Skeletal muscle satellite cell (primary cell): Measurements from ENCODE around the gene FAR2.

Experiments
- H3K27me3 ChIP-seq: 2 replicates; pipeline ENCODE4 v1.7.0; 2013; ENCODE audit warnings: low read length; ENCODE audit not compliant: control insufficient read depth, insufficient read depth
- H3K36me3 ChIP-seq: 2 replicates; pipeline ENCODE4 v1.7.0; 2013; ENCODE audit warnings: mild to moderate bottlenecking, control low read depth, low read length; ENCODE audit not compliant: insufficient read depth
- H3K4me1 ChIP-seq: 2 replicates; pipeline ENCODE4 v1.7.0; 2013; ENCODE audit warnings: low read length; ENCODE audit not compliant: control insufficient read depth, insufficient read depth
- H3K4me2 ChIP-seq: 2 replicates; pipeline ENCODE4 v1.7.0; 2013; ENCODE audit warnings: mild to moderate bottlenecking, low read length
- H3K4me3 ChIP-seq: 2 replicates; pipeline ENCODE4 v1.7.0; 2013; ENCODE audit warnings: low read length
- H3K9ac ChIP-seq: 2 replicates; pipeline ENCODE4 v1.7.0; 2013; ENCODE audit warnings: mild to moderate bottlenecking, low read depth, low read length, moderate library complexity
- H3K9me3 ChIP-seq: replicated peaks from 2 replicates; pipeline ENCODE4 v1.7.0; 2013; ENCODE audit warnings: mild to moderate bottlenecking, control low read depth, low read length

Gene FAR2

DNA sequence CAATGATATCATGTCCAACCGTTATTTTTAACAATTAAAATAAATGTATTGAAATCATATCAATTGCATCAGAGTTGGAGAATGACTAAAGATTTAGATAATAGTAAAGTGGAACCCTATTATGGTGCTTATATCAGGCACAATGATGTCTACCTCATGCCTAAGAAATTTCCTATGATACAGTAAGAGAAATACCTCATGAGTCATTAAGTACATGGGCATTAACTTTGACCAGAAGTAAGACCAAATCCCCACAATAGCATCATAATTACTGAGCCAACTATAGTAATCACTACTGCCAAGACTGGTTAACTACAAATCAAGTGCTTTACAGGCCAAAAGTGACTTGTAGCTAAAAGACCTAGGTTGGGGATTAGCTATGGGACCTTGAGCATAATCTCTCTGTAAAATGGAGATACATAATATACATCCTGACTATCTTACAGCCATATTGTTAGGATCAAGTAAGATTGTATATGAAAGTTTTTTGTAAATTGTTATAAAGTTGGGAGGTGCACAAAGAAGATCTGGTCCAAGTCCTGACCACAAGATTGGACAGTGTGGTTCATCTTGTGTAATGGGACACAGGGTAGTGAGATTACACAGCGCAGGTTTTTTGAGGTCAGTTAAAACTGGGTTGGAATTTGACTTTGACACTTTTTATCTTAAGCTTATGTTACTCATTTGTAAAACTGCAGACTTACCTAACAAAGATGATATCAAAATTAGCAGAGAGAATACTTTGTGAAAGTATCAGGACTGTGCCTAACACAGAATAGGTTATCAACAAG lies 171.4 kb downstream of the FAR2 start:
- H3K36me3 ChIP-seq: peaks cover 7% of the 10 kb centered on the region
- no peak overlapping the region for H3K9ac ChIP-seq
- H3K4me3 ChIP-seq: no peak overlapping the region
- H3K4me1 ChIP-seq: peaks cover 15% of the 10 kb centered on the region
- H3K9me3 ChIP-seq: no peaks in the 10 kb centered on the region
- H3K4me2 ChIP-seq: no peak overlapping the region
- no peaks in the 10 kb centered on the region for H3K27me3 ChIP-seq

DNA sequence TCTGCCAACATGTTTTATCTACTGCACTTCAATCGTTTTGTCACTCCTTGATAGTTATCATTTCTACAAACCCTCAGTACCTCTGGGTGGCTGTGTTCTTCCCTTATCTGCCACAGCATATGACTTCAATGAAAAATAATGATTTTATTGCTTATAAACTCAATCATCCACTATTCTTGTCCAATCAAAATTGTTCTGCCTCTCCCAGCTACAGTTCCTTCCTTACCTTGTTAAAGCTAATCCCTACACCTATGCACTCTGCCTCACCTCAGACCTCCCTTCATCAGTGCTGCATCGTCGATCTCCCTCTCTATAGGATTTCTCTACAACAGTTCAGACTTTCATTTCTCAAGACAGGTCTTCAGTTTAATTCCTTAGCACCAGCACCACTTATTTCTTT lies 173.1 kb downstream of the FAR2 start:
- Histone ChIP-seq H3K4me3 (no peak overlapping the region), H3K4me1 (peaks cover 15% of the 10 kb centered on the region), H3K9ac (no peak overlapping the region), H3K9me3 (no peaks in the 10 kb centered on the region), H3K36me3 (peaks cover 7% of the 10 kb centered on the region), H3K4me2 (no peak overlapping the region), H3K27me3 (no peaks in the 10 kb centered on the region)

DNA sequence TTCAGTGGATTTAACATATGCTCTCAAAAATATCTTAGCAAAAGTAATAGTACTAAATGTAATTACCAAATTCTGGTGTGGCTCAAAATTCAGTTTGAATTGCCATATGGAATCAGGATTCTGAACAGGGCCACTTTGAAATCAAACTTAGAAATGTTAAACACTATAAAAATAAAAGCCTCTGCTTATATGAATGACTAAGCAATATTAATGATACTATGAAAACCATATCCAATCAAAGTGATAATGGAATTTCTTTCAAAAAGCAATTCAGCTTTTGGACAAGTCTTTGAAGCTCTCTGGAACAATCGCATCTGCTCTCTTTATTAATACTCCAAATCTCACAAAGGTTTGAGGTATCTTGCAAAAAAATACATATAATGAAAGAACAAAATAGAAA lies 180.3 kb downstream of the FAR2 start:
- Histone ChIP-seq H3K9ac (no peak overlapping the region), H3K36me3 (no peaks in the 10 kb centered on the region), H3K27me3 (no peaks in the 10 kb centered on the region), H3K4me1 (no peaks in the 10 kb centered on the region), H3K9me3 (no peaks in the 10 kb centered on the region), H3K4me2 (no peak overlapping the region), H3K4me3 (no peak overlapping the region)

DNA sequence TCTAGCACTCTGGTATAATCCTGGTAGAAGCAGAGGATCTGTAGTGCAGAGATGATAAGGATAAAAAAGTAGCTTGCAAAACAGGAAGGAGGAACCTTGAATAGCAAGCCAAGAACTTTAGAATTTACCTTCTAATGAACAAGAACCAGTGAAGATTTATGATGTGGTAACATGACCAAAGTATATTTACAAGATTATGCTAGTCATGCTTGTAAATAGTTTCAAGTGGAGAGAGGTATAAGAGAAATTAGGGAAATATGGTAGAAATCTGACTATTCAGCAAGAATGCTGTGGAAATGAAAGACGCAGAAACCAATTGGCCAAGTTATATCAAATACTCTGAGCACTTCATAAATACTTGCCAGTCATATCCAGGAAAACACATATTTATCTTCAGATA lies 184.1 kb downstream of the FAR2 start:
- Histone ChIP-seq H3K9ac (no peak overlapping the region), H3K27me3 (no peaks in the 10 kb centered on the region)

DNA sequence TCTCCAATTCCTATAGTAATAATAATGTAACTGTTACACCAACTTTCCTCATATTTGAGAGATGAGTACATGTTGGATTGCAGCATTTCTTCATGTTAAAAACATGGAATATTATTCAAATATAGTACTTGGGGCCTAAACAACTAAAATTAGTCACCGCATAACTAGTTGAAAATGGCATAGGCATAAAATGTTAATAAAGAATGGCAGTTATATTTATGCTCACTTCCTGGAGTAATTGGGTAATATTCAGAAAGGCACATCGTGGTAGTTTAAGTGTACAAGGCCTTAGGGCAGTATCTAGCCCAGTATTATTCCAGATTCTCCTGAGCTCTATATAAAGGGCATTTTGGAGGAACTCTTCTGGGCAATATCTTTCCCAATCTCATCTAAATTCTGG lies 185.9 kb downstream of the FAR2 start:
- H3K4me1 ChIP-seq: no peaks in the 10 kb centered on the region
- no peaks in the 10 kb centered on the region for H3K27me3 ChIP-seq
- H3K36me3 ChIP-seq: peaks cover 4% of the 10 kb centered on the region
- no peak overlapping the region for H3K9ac ChIP-seq
- no peaks in the 10 kb centered on the region for H3K9me3 ChIP-seq
- H3K4me3 ChIP-seq: no peak overlapping the region
- H3K4me2 ChIP-seq: no peak overlapping the region

More for the DNA sequence above, 184.1 kb downstream of the FAR2 start:
- Histone ChIP-seq H3K4me1 (no peaks in the 10 kb centered on the region), H3K36me3 (no peaks in the 10 kb centered on the region), H3K4me2 (no peak overlapping the region), H3K9me3 (no peaks in the 10 kb centered on the region), H3K4me3 (no peak overlapping the region)

DNA sequence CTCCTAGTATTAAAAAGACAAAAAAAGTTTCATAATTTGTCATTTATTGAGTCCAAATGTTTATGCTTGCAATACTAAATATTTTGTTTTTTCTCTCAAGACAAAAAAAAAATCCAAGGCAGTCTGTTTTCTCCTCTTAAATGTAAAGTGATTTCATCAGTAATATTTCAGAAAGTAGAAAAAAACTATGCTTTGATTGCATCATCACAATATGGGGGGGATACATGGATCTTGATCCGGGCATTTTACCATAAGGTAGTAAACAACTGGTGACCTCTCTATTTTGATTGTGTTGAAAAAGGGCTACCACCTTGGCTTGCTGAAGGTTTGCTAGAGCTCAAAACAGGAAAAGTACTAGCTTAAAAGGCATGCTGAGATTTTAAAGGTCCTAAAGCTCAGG lies 188.2 kb downstream of the FAR2 start:
- Histone ChIP-seq H3K4me3 (no peak overlapping the region), H3K9ac (no peak overlapping the region), H3K9me3 (no peaks in the 10 kb centered on the region), H3K4me1 (no peaks in the 10 kb centered on the region), H3K36me3 (peaks cover 13% of the 10 kb centered on the region), H3K27me3 (no peaks in the 10 kb centered on the region), H3K4me2 (no peak overlapping the region)

DNA sequence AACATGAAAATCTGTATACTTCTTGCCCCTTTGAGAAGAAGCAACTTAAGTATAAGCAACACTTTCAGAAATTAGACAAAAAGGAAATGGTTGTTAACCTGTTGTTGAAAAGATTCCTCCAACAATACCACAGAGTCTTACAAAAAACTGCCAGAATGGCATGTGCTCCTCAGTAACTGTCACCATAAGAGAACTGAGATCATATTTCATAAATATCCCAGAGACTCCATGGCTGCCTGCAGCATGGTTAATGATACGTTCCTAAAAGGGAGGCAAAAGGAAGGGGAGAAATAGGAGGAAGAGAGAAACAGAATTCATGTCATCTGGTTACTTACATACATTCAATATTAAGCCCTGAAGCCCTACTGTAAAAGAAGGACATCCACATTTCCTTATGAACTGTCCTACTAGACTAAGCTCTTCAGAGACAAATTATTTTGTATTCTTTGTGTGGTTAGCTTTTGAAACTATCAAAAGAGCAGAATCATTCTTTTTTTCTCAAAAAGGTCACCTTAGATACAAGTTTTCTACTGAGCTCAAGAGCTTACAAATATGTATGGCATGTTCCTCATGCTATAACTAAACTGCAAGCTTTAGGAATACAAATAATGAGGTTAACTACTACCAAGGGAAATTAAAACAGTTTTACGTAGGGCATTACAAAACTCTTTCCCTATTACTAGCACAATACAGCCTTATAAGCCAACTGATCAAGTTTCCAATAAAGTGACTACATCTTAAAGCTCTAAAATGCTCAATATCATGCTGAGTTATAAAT lies 194.1 kb downstream of the FAR2 start:
- Histone ChIP-seq H3K27me3 (no peaks in the 10 kb centered on the region), H3K4me3 (no peak overlapping the region), H3K9me3 (no peaks in the 10 kb centered on the region), H3K4me2 (no peak overlapping the region), H3K9ac (no peak overlapping the region), H3K4me1 (no peaks in the 10 kb centered on the region), H3K36me3 (peaks cover 35% of the 10 kb centered on the region)

DNA sequence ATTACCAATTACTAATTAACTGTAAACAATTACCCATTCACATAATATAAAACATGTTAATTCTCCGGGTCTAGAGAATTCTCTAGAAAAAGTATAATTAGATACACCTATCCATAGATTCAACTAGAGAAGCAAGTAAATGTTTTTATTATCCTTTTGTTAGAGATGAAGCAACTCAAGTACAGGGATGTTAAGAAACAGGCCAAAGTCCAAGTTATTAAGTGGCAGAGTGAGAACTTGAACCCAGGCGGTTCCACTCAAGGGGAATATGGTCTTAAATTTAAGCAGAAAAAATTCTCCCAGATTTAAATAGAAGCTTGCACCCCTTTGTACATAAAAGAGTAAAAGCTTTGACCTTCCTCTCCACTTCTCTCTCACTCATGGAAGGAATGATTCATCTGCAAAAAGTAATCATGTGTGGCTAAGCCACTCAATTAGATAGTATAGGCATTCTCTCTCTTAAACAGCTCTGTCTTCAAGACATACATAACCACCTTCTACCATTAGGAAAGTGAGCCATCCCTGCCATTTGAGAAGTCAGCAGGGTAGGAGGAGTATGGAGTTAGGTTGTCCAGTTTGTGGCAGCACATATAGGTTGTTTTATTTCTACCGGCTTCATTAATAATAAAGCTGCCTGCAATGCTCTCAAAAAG lies 197.8 kb downstream of the FAR2 start:
- Histone ChIP-seq H3K27me3 (no peaks in the 10 kb centered on the region), H3K9me3 (no peaks in the 10 kb centered on the region), H3K9ac (no peak overlapping the region), H3K4me2 (no peak overlapping the region), H3K4me3 (no peak overlapping the region), H3K36me3 (peaks cover 29% of the 10 kb centered on the region), H3K4me1 (peaks cover 6% of the 10 kb centered on the region)

DNA sequence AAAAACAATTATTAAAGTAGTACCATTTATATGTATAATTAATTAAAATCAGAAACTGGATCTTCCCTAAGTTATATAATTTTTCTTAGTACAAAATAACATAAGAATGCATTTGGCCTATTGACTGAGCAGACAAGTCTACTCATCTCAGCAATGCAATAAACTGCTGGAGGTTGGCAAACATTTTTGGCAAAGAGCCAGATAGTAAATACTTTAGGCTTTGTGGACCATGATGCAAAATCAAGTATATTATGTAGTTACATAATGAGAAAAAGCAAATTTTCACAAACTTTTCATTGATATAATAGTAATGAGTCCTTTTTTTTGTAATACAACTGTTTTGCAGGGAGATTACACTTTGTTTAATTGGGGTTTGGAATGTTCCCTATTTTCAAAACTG lies 201.0 kb downstream of the FAR2 start:
- Histone ChIP-seq H3K27me3 (no peaks in the 10 kb centered on the region), H3K4me1 (peaks cover 6% of the 10 kb centered on the region), H3K4me2 (no peak overlapping the region), H3K36me3 (peaks cover 22% of the 10 kb centered on the region), H3K9me3 (no peaks in the 10 kb centered on the region), H3K4me3 (no peak overlapping the region), H3K9ac (no peak overlapping the region)

DNA sequence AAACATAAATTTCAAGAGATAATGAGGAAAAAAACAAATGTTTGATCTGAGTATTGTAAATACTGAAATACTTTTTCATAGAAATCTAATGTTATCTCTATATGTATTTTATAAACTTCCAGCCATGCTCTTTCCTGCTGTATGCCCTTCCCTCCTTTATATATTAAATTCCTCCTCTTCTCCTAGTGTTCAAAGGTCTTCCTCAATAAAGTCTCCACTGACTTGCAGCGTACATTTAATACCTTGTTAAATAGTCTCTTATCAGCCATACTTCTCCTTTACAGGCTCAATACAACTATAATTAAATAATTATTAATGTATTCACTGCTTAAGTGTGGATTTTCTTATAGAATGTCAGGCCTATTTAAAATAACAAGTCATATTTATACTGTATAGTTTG lies 205.9 kb downstream of the FAR2 start:
- no peak overlapping the region for H3K4me2 ChIP-seq
- H3K36me3 ChIP-seq: peaks cover 16% of the 10 kb centered on the region
- H3K9me3 ChIP-seq: no peaks in the 10 kb centered on the region
- no peaks in the 10 kb centered on the region for H3K27me3 ChIP-seq
- peaks cover 3% of the 10 kb centered on the region for H3K4me1 ChIP-seq
- no peak overlapping the region for H3K9ac ChIP-seq
- H3K4me3 ChIP-seq: no peak overlapping the region

DNA sequence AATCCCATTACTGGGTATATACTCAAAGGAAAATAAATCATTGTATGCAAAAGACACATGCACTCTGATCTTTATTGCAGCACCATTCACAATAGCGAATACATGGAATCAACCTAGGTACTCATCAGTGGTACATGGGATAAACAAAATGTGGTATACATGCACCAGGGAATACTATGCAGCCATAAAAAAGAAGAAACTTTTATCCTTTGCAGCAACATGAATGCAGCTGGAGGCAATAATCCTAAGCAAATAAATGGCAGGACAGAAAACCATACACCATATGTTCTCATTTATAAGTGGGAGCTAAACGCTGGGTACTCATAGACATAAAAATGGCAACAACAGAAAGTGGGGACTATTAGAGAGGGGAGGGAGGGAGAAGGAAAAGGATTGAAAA lies 216.0 kb downstream of the FAR2 start:
- Histone ChIP-seq H3K9me3 (no peaks in the 10 kb centered on the region), H3K27me3 (no peaks in the 10 kb centered on the region), H3K4me1 (no peaks in the 10 kb centered on the region), H3K9ac (no peak overlapping the region), H3K36me3 (peaks cover 38% of the 10 kb centered on the region), H3K4me3 (no peak overlapping the region), H3K4me2 (no peak overlapping the region)
